ENCODE measurements around the gene POMP. TPM values are rescaled to one million over a fixed set of nuclear protein-coding genes. Genes with fewer than 3 reads are reported as not detected.

Gene POMP
- total and polyA plus RNA-seq, 8 donors = 57.3 to 82.7 (median 64.6) TPM

DNA sequence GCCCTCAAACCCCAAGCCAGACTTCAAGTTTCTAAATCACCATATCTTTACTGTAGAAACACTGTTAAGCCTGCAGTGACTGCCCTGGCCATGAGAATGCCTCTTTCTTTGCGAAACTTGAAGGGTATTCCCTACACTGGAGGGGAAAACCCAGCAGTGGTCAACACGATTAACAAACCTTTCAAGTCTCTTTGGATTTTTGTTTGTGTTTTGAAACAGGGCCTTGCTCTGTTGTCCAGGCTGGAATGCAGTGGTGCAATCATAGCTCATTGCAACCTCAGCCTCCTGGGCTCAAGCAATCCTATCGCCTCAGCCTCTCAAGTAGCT, 17.4 kb upstream of the POMP start:
- peaks cover 0 to 18% of the 10 kb centered on the region in 2 donors for H3K4me1 ChIP-seq
- no peak overlapping the region for H3K4me3 ChIP-seq
- H3K36me3 ChIP-seq = no peaks in the 10 kb centered on the region
- no peak for DNase-seq
- TF ChIP-seq, protein P1, sequence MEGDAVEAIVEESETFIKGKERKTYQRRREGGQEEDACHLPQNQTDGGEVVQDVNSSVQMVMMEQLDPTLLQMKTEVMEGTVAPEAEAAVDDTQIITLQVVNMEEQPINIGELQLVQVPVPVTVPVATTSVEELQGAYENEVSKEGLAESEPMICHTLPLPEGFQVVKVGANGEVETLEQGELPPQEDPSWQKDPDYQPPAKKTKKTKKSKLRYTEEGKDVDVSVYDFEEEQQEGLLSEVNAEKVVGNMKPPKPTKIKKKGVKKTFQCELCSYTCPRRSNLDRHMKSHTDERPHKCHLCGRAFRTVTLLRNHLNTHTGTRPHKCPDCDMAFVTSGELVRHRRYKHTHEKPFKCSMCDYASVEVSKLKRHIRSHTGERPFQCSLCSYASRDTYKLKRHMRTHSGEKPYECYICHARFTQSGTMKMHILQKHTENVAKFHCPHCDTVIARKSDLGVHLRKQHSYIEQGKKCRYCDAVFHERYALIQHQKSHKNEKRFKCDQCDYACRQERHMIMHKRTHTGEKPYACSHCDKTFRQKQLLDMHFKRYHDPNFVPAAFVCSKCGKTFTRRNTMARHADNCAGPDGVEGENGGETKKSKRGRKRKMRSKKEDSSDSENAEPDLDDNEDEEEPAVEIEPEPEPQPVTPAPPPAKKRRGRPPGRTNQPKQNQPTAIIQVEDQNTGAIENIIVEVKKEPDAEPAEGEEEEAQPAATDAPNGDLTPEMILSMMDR (IDR thresholded peaks at IDR 0.05) = no peak
- no peaks in the 10 kb centered on the region for H3K9me3 ChIP-seq
- intact Hi-C loops (cut with DNase I) = no loop called here
- no peaks in the 10 kb centered on the region for H3K27me3 ChIP-seq
- ATAC-seq = no peak
- peak overlapping the region in 1 of 2 donors; percentile 18 for H3K27ac ChIP-seq

DNA sequence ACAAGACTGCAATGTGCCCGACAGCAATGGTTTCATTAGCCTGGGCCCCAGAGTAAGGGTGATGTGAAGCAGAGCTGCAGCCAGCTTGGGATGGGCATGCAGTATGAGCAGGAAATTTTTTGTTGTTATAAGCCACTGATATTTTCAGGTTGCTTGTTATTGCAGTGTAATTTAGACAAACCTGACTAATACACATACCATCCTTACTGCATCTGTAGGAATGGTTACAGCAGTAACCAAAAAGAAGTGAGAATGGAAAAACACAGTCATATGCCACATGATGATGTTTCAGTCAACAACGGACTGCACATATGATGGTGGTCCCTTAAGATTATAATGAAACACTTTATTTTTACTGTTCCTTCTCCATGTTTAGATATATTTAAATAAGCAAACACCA, 8.6 kb upstream of the POMP start:
- no peak overlapping the region for H3K27ac ChIP-seq
- DNase-seq (no peak), ATAC-seq (no peak)
- H3K4me1 ChIP-seq = peaks cover 0 to 11% of the 10 kb centered on the region in 2 donors
- TF ChIP-seq, protein P1 (IDR thresholded peaks at IDR 0.05) = no peak
- H3K9me3 ChIP-seq = no peaks in the 10 kb centered on the region
- H3K36me3 ChIP-seq = no peaks in the 10 kb centered on the region
- H3K27me3 ChIP-seq = no peaks in the 10 kb centered on the region
- intact Hi-C loops (cut with DNase I) = no loop called here
- no peak overlapping the region for H3K4me3 ChIP-seq

DNA sequence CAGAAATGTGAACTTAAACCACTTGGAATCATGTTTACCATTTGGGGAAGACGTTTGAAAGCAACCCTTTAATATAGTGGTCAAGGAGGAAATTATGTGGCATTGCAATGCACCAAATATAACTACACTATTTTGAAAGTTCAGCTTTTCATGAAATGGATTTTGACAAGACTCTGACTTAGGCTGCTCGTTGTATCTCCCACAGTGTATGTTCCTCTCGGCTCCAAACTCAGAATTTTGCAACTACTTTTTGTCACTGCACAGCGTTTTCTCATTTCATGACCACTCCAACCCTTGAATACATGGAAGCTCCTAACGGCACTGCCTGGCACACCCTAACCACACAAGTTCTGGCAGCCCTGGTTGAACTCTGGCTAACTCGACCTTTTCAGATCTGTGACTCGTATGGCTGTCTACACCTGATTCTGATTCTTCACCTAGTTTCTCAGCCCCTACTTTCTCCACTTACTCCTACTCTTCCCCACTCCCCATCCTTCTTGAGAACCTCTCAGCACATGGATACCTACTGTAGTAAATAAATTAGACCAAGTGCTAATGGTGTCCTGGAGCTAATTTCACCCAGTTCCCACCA, 7.0 kb upstream of the POMP start:
- no peak for ATAC-seq
- intact Hi-C loops (cut with DNase I) = no loop called here
- DNase-seq = no peak
- H3K9me3 ChIP-seq = no peaks in the 10 kb centered on the region
- H3K36me3 ChIP-seq = no peaks in the 10 kb centered on the region
- TF ChIP-seq, protein P1 (IDR thresholded peaks at IDR 0.05) = no peak
- no peak overlapping the region for H3K27ac ChIP-seq
- peaks cover 0 to 18% of the 10 kb centered on the region in 2 donors for H3K4me1 ChIP-seq
- H3K27me3 ChIP-seq = no peaks in the 10 kb centered on the region
- H3K4me3 ChIP-seq = no peak overlapping the region

DNA sequence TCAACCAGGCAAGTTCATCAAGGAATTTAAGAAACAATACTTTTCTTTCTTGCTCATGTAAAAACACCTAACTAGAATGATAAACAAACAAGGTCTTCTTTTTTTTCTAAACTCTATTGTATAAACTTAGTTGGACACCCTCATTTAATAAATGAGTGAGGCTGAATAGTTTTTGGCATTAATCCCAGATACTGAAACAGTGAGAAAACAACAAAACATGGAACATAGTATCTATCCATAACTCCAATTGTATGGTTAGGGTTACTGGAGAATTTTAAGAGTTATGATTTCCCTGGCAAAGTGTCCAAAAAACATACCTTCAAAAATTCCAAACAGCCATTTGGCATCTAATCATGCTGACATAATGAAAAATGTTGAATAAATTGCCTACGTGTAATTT, 5.8 kb upstream of the POMP start:
- Histone ChIP-seq H3K4me1 (peaks cover 6 to 29% of the 10 kb centered on the region in 2 donors), H3K9me3 (no peaks in the 10 kb centered on the region), H3K27me3 (no peaks in the 10 kb centered on the region), H3K4me3 (no peak overlapping the region), H3K27ac (no peak overlapping the region), H3K36me3 (no peaks in the 10 kb centered on the region)
- ATAC-seq (no peak), DNase-seq (no peak)
- TF ChIP-seq, protein P1 (IDR thresholded peaks at IDR 0.05) = no peak
- intact Hi-C loops (cut with DNase I) = no loop called here

DNA sequence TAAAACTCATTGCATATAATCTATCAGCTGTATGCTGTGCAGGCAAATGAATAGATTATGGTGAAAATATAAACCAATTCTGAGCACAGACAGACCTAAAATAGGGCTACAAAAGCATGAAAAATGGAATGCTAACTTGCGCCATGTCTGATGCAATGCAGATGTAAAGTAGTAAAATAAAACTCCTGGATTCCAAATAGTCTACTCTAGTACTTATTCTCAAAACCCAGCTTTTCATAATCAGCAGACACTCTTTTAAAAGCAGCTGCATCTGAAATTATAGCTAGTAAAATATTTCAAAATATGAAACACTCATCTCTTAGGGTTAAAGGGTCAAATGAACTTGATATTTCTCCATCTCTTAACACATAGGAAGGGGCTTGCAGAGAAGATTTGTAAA, 4.7 kb upstream of the POMP start:
- Histone ChIP-seq H3K36me3 (no peaks in the 10 kb centered on the region), H3K9me3 (no peaks in the 10 kb centered on the region), H3K27ac (no peak overlapping the region), H3K4me1 (peaks cover 6 to 31% of the 10 kb centered on the region in 2 donors), H3K27me3 (no peaks in the 10 kb centered on the region), H3K4me3 (no peak overlapping the region)
- TF ChIP-seq, protein P1 (IDR thresholded peaks at IDR 0.05) = no peak
- DNase-seq = peak in 2 of 4 donors; percentile 79 to 83
- intact Hi-C loops (cut with DNase I) = no loop called here
- ATAC-seq = no peak
